NT2/D1 (cell line): Measurements from ENCODE around the gene HTR3B.

Experiments
- YY1 ChIP-seq: IDR thresholded peaks from 2 replicates; pipeline ENCODE4 v1.6.1; 2011; ENCODE audit not compliant: insufficient read length, insufficient read depth
- ZNF274 ChIP-seq: IDR thresholded peaks from 2 replicates; pipeline ENCODE4 v1.6.1; 2011; ENCODE audit warnings: mild to moderate bottlenecking, low read depth, low read length

DNA sequence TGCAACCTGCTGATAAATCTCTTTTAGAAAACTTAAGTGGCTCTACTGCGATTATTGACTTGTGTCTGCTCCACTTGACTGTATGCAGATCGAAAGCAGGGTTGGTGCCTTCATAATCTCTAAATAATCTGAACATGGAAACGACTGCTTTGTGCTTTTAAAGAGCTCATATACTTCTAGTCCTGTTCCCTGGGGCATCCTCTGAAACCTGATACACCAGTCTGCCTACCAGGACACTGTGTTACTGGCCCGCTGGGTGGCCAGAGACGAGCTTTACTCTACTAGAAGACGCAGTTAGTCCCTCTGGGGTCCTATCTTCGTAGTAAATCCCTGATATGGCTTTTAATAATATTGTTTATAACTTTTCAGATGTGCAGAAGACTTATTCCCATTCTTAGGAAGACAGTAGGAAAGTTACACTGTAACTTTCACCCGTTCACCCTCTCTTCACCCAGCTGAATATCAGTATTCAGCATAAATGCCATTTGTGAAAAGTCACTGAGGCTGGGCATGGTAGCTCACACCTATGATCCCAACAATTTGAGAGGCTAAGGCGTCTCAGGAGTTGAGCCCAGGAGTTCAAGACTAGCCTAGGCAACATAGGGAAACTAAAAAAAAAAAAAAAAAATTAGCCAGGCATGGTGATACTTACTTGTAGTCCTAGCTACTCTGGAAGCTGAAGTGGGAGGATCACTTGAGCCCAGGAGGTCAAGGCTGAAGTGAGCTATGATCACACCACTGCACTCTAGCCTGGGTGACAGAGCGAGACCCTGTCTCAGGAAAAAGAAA is 9.0 kb upstream of the HTR3B start:
- TF ChIP-seq YY1, result no peak
- TF ChIP-seq ZNF274, result no peak
